HG03460 (cell line): ENCODE data around the gene MRPL38.

ENCODE experiments used
- ATAC-seq: cut with Tn5 transposase; IDR thresholded peaks from one replicate; pipeline ENCODE4 v1.9.1; 2021; ENCODE audit not compliant: unreplicated experiment

The MRPL38 gene

DNA sequence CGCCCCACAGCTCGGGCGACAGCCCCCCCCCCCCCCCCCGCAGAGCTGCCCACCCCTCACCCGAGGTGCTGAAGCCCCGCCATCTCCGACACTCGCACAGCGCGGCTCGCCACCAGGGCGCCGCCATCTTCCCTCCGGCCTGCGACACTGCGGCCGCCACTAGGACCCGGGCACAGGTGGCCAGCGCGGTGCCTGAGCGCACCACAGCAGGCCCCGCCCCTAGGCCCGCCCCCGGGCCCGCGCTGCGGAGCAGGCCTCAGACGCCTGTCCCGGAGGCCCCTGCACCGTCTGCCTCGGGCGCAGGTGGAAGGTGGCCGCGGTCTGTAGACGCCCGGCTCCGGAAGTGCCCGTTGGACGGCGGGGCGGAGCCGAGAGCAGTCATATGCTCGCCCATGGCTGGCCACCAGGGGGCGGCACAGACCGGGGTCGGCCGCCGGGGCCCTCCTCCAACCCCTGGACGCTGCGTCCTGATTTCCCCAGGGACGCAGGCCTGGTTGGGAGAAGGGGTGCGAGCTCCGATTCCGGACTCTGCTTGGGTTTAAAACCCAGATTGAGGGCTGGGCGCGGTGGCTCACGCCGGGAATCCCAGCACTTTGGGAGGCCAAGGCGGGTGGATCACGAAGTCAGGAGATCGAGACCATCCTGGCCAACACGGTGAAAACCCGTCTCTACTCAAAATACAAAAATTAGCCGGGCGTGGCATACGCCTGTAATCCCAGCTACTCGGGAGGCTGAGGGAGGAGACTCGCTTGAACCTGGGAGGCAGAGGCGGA, at the start of gene MRPL38:
TSS of gene MRPL38 (minus strand) at position 136 of the 773 bp plus-strand sequence. CDS start at position 127, 9 bp downstream.
- ATAC-seq = peak; percentile 89

DNA sequence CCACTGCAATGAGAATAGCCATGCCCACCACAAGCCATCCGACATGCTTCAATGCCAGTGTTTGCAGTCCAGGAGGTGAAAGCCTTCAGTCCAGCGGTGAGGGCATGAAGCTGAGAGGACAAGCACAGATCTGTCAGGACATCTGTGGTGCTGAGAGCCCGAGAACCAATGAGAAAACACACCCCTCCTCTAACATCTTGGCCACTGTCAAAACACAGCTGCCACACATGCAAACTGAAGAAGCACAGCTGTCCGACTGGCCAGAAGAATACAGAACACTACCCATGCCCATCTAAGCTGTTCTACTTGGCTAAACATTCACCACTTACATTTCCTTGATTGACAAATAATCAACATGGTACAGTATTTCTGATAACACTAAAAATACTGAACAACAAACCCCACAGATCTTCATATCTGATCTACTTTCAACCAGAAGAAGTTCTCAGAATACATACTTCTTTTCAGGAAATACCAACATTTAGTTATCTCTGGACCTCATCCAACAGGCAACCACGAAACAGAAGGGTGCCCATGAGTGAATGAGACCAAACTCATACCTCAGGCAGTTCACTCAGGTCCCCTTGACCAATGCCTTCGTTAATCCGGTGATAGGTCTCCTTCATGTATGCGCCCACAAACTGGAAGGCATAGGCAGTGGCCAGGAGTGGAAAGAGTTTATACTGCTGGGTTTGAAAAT, 46.3 kb upstream of the MRPL38 start:
- no peak for ATAC-seq

DNA sequence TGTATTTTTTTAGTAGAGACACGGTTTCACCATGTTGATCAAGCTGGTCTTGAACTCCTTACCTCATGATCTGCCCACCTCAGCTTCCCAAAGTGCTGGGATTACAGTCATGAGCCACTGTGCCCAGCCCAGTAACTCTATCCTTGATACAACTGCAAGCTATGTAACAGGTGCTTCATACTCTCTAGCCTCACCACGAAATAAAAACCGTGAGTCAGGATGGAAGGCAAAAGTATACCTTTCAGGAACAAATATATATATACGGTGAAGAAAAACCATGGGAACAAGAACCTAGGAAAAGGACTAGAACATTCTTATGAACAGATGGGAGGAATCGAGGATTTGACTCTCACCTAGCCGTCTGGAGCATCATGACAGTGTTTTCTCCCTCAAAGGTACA, 45.7 kb upstream of the MRPL38 start:
- ATAC-seq = no peak

DNA sequence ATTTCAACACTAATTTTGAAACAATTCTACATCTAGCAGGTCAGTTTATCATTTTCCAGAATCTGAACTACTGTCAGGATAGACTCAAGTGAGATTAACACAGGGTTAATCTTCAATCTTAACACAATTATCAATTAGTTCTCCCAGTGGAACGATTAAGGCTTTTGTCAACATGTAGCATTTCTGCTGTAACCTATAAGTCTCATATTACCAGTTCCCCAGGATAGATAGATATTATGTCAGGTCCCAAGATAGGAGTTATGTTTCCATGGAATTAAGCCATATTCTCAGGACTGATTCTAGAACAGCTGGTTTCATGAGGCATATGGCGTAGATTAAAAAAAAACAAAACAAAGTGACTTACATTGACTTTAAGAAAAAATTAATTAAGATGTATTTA, 40.5 kb upstream of the MRPL38 start:
- ATAC-seq = no peak

DNA sequence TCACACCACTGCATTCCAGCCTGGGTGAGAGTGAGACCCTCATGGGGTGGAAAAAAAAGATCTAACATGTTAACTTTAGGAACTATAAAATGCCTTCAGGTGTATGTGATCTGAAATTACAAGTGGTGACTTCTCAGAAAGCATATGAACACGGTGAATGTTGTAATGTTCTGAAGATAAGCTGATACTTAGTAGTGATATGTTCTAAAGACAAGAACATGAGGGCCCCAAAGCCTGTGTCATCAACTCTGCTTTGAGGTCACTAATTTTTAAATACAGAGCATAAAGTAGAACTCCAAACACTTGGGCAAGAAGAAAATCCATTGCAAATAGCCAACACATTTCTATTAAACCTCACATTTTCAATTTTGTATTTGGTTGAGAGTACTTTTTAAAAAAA, 38.8 kb upstream of the MRPL38 start:
- ATAC-seq = no peak

DNA sequence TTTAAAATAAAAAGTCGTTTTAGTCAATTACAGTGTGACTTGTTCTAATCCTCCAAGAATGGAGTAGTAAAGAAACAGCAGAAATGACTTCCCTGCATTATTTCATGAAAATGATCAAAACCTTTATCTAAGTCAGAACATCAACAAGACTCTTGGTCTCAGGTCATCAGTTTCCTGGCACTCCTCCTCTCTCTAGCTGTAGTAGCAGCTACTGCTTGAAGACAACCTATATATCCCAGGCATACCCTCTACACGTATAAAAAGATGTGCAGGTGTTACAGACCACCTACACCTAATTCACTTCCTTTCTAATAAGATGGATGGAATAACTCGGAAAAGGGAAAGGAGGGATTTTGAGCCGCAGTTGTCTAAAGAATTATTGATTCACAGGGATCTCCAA, 37.8 kb upstream of the MRPL38 start:
- ATAC-seq = no peak

DNA sequence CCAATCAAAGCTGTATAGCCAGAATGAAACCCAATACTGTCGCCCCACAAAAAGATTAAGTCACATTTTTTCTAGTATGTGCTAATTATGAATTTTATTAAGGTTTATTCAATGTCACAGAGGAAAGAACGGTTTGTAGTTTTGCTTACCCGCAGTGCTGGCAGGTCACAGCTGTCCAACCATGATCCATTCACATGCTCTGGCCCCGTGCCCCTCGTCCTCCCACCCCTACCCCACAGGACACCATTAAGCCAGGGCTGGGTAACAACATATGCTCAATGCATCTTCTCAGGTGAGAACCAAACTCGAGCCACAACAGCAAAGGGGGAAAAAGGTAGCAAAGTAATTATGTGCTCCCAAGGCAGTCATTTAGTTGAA, 36.7 kb upstream of the MRPL38 start:
- ATAC-seq = no peak

DNA sequence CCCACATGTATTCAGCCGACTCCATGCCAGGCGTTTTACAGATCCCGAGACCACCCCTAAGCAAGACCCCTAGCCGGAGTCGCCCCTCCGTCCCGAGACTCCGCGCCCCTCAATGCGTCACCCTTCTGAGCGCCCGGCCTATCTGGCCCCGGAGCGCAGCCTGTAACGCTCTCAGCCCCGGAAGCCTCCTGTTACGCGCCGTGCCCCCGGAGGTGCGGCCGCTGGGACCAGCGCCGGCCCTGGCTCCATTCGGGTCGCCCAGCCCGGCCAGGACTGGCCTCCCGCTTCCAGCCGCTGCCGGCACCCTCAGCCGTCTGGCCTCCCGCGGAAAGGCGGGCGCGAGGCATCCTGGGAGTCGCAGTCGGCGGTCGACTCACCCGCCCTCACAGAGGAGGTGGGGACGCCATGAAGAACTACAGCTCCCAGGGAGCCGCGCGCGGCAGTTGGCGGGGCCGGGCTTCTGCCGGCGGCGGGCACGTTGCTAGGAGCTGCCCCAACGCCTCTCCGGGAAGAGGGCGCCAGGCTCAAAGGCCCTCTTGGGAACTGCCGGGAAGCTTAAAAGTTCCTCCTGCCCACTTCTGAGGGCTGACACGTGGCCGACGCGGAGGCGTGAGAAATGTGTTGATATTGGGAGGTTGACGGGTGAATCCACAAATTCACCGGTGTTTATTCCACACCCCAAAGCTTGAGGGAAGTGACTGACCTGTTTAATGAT, 36.2 kb upstream of the MRPL38 start, which contains the start of gene FBF1:
TSS of gene FBF1 (minus strand) at position 316 of the 715 bp plus-strand sequence. CDS start 2,893 bp downstream, outside the sequence.
- ATAC-seq = peak; percentile 97

DNA sequence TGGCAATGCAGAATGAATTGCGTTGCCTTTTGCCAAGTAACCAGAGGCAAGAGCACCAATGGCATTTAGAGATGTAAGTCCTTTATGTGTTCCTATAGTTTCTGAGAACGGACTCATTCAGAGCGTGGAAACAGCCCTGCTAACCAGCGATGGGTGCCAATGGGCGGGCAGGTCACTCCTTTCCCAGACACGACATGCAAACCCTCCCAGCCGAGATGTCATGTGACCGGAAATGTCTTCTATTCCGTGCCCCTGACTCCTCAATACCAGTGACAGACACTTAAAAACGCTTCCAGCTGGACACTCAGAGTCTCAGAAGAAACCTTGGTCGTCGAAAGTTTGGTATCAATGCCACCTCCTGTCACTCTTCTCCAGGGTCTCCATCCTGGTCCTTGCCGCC, 33.0 kb upstream of the MRPL38 start:
- no peak for ATAC-seq

DNA sequence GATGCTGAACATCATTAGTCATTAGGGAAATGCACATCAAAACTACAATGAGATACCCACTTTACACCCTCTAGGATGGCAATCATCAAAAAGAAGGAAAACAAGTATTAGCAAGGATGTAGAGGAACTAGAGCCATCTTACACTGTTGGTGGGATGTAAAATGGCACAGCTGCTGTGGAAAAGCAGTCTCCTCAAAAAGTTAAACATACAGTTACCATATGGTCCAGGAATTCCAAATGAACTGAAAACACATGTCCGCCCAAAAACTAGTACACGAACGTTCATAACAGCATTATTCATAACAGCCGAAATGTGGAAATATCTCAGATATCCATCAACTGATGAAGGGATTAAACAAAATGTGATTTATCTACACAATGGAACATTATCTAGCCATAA, 29.1 kb upstream of the MRPL38 start:
- no peak for ATAC-seq

DNA sequence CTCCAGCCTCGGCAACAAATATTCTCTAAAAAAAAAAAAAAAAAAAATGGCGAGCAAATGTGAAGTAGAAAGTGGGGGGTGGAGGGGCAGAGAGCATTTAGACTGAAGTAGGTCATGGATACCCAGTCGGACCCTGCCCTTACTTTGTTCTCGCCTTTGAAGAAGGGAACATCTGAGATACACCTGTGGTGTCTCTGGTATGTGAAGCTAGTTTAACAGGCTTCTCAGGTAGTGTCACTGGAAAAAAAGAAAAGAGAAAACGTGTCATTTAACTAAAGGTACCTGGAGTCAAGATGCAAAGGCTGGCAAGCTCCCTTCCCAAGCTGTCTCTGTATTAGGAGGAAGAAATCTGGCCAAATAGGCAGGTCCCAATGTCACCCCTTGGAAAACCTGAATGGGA, 28.2 kb upstream of the MRPL38 start:
- ATAC-seq = no peak

DNA sequence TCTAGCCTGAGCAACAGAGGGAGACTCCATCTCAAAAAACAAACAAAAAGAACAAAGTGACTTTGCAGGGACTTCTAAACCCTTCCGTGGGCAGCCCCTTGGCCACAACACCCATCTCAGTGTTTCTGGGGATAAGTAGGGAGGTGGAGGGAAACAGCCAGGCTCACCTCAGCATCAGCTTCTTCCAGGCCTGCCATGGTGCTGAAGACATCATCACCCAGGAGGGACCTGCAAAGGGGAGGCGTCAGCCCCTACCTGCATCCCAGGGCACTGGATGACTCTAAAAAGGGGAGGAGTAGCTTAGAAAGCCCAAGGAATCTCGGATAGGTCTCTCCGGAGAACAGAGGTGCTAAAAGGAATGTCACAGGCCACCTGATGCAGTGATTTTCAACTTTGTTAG, 26.4 kb upstream of the MRPL38 start:
- no peak for ATAC-seq

DNA sequence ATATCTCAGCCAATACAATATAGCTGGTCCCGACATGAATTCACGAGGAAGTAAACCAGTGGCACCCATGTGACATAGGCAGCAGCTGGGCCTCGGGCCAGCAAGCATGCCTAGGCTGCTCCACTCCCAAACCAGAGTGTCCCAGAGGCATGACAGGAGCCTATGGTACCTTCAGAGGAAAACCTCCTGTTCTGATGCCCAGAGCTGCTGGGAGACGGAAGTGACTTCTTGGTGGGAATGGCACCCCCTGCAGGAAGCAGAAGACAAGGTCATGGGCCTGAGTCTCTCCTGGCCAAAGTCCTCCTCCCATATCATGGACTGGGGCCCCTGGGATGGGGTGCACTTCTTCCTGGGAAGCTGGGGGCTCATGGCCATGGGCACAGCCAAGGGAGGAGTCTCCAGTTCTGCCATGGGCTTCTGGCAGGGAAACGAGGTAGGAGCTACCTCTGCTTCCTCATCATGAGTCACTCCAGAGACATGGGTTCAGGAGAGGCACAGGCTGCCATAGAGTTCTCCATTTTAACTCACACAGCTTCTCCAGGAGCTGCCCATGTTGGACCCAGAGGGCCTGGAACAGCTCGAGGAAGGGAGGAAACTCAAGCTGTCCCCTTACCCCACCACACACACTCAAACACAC, 22.7 kb upstream of the MRPL38 start:
- ATAC-seq = no peak

DNA sequence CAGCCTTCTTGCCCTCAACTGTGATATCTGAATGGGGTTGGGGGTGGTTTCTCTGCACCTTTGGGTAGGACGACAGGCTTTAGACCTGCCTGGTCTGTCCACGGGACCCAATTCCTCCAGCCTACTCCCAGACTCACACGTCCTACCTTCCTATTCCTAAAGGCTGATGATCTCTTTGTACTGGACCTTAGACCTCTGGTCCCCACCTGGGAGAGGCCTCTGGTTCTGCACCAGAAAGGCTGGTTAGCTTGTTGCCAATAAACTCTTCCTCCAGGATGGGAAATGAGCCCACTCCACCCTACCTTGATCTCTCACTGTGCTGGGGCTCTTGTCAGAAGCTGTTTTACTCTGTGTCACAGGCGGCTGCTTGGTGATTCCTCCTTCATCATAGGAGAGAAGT, 21.8 kb upstream of the MRPL38 start:
- ATAC-seq = no peak

DNA sequence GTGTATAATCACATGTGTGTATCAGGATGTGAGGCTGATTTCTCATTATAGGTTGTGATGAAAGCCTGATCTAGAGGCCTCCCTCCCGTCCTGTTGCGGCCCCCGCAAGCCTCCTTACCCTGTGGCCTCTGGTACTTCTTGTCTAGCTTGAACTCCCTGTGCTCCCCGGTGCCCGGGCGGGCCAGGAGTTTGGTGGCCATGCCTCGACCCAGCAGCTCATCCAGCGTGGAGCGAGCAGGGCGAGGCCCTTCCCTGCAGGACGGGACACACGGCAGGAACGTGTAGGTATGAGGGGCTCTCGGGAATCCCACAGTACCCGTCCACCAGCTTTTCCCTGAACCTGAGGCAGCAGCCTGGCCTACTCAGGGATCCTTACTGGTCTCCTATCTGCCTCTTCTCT, 21.2 kb upstream of the MRPL38 start:
- no peak for ATAC-seq

DNA sequence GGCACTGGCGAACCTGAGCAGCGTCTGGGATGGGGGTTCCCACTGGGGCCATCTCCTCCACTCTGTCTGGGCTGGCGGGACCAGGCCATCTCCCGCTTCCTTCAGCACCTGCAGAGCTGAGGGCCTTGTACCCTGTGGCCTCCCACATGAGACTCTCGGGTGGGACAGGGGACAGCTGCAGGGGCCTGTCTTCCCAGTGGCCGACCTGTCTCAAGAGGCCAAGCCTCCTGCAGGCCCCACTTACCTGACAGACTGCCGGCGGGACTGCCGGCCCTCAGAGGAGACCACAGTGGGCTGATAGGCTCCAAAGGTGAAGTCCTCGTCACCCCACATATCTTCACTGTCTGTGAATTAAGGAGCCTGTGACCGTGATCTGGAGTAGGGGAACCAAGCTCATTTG, 20.4 kb upstream of the MRPL38 start:
- ATAC-seq = no peak

DNA sequence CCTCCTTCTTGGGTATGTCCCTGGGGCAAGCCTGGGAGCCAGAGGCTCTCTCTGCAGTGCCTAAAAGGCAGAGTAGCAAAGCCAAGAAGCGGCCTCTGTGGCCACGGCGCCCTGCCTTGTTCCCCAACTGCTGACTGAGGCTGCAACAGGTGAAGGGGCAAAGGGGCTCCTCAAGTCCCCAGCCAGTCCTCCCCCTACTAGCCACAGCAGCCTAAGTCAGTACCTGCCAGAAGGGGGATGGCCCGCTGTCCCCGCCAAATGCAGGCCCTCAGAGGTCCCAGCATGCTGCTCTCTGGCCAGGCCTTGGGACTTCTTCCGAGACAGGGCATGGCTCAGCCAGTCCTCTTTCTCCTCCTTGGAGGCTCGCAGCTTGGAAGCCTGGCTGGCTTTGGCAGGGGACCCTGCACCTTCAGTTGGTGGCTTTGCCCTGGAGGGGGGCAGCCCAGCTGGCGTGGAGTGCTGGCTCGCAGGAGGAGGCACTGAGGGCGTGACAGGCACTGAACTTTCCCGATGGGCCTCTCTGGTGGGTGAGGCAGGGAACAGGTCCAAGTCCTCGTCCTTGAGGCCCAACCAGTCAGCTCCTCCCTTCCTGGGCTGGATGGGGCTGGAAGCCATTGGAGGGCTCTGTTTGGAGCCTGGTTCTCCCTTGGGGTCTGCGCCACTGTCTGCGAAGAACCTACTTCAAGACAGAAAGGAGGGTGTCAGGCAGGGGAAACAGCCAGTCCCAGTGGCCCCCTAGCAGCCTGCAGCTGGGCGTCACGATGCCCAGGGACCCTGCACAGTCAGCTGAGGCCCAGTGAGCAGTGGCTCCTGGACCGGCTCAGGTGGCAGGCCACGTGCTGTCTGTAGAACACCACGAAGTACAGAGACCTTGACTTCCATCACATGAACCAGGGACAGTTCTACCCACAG, 18.5 kb upstream of the MRPL38 start:
- no peak for ATAC-seq

DNA sequence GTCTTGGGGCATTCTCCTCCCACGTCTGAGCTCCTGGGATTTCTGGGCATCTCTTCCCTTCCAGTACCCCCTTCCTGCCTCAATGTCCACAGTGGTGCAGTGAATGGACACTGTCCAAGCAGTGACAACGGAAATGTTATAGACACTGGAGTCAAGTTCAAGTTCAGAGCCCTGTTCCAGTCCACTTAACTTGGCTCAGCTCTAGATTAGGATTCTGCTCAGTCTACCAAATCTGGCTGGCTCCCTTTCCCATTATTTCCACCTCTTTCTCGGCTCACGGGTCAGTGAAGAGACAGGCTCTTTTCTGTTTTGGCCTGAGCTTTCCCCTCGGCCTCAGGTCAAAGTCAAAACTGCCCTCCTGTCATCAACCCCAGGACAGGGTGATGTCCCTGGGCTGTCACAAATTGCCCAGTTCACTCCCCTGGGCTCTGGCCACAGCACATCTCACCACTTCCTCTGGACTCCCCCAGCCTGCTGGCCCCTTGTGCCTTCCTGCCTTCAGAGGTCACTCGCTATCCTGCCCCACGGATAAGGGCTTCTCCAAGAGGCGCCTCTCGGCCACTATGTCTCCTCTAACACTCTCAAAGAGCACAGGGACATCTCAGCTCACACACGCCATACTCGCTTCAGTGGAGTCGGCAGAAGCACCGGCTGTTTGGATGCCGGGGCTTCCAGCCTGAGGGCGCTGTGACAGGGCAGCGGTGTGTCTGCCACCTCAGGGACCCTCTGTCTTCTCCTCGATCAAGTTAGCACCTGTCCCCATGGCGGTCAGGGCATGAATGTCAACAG, 17.7 kb upstream of the MRPL38 start:
- ATAC-seq = no peak

DNA sequence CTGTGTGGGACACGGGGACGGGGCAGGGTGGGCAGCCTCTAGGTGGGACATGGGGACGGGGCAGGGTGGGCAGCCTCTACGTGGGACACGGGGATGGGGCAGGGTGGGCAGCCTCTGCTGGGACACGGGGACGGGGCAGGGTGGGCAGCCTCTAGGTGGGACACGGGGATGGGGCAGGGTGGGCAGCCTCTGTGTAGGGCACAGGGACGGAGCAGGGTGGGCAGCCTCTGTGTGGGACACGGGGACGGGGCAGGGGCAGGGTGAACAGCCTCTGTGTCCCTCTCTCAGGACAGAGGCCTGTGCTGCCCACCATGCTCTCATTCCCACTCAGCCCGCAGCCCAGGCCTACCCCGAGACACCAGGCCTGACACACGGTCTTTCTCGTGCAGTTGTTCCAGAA, 16.9 kb upstream of the MRPL38 start:
- ATAC-seq = no peak
